HCT116 (cell line): ENCODE data around the gene SF1. TPM values are rescaled to one million over a fixed set of nuclear protein-coding genes. Genes with fewer than 3 reads are reported as not detected.

ENCODE experiments used
- ATAC-seq: fragments of 200-7000 bp; cut with Tn5 transposase; 2 replicates; pipeline ENCODE4 v1.9.1; 2020; ENCODE audit warnings: mild to moderate bottlenecking, moderate library complexity
- BruUV-seq: library from RNA; stranded (reverse); fragments of 400-500 nt; replicated peaks from 2 replicates; lab custom pipeline; 2021; lab: Mats Ljungman, UMichigan
- CTCF ChIA-PET: fragments of 300-600 bp; sonication (Branson Sonifier 250); formaldehyde crosslinking; loops from one replicate; lab custom pipeline; 2021; ENCODE audit warnings: antibody characterized with exemption; lab: Charles Lee
- POLR2A ChIA-PET: fragments of 300-600, 350-600 bp; sonication (Branson Sonifier 250); formaldehyde crosslinking; loops from one replicate; lab custom pipeline; 2021; ENCODE audit warnings: antibody characterized with exemption; lab: Charles Lee
- RAD21 ChIA-PET, 2 experiments: fragments of 300-600 bp; sonication (Branson Sonifier 250); formaldehyde crosslinking; loops; one replicate each; lab custom pipeline; 2023; ENCODE audit warnings: low total read pairs in 2 of 2; ENCODE audit not compliant: uncharacterized antibody in 2 of 2, unreplicated experiment in 2 of 2, low non-redundant PET in 1 of 2; lab: Charles Lee
- DNase-seq: peaks from one replicate; pipeline ENCODE4 v3.0.0-alpha.2; 2010; ENCODE audit warnings: low read depth, low spot score
- H2AFZ ChIP-seq: fragments of 200-600 bp; shearing (Covaris generic), sonication (generic); 2 replicates; pipeline ENCODE4 v1.6.1; 2017; ENCODE audit warnings: low read depth, mixed run types, mixed read lengths, antibody characterized with exemption, low read length; ENCODE audit not compliant: poor library complexity, severe bottlenecking
- H3K27ac ChIP-seq: 2 replicates; pipeline ENCODE4 v1.5.1; 2012; ENCODE audit warnings: low read depth, low read length
- H3K27me3 ChIP-seq: fragments of 200-600 bp; sonication (generic); 2 replicates; pipeline ENCODE4 v1.6.1; 2016; ENCODE audit warnings: mixed run types, low read length, mixed read lengths; ENCODE audit not compliant: insufficient read depth
- H3K36me3 ChIP-seq, 2 experiments: fragments of 200-500 bp in 1 of 2; fragments of 200-600 bp in 1 of 2; sonication (Bioruptor generic) in 1 of 2; sonication (generic) in 1 of 2; 2 replicates each; pipeline versions ENCODE4 v1.5.1 to v1.6.1; 2014 to 2016; ENCODE audit warnings: low read length in 2 of 2, inconsistent platforms in 1 of 2, mixed read lengths in 1 of 2, mixed run types in 1 of 2; ENCODE audit not compliant: insufficient read depth in 2 of 2, control insufficient read depth in 1 of 2
- H3K4me1 ChIP-seq, 2 experiments: fragments of 200-600 bp in 1 of 2; sonication (generic) in 1 of 2; 2 replicates each; pipeline versions ENCODE4 v1.5.1 to v1.6.1; 2012 to 2017; ENCODE audit warnings: low read length in 2 of 2, inconsistent platforms in 1 of 2, mild to moderate bottlenecking in 1 of 2, mixed read lengths in 1 of 2, mixed run types in 1 of 2, moderate library complexity in 1 of 2; ENCODE audit not compliant: insufficient read depth in 2 of 2, control insufficient read depth in 1 of 2
- H3K4me2 ChIP-seq: fragments of 200-600 bp; sonication (generic); 2 replicates; pipeline ENCODE4 v1.6.1; 2017; ENCODE audit warnings: mixed run types, low read length, mixed read lengths
- H3K4me3 ChIP-seq, 2 experiments: fragments of 200-600 bp in 1 of 2; sonication (generic) in 1 of 2; replicated peaks in 1 of 2; 2 replicates each; pipeline ENCODE4 v1.5.1; 2011 to 2016; ENCODE audit warnings: low read length in 2 of 2, control low read depth in 1 of 2, low read depth in 1 of 2, mild to moderate bottlenecking in 1 of 2, mixed read lengths in 1 of 2, mixed run types in 1 of 2
- H3K79me2 ChIP-seq: fragments of 200-600 bp; sonication (generic); 2 replicates; pipeline ENCODE4 v1.6.1; 2017; ENCODE audit warnings: mild to moderate bottlenecking, mixed run types, low read length, moderate library complexity, mixed read lengths; ENCODE audit not compliant: insufficient read depth
- H3K9ac ChIP-seq: fragments of 200-600 bp; sonication (generic); 2 replicates; pipeline ENCODE4 v1.6.1; 2016; ENCODE audit warnings: low read length, mixed read lengths
- H3K9me2 ChIP-seq: fragments of 200-600 bp; sonication (generic), shearing (Covaris generic); 2 replicates; pipeline ENCODE4 v1.6.1; 2017; ENCODE audit warnings: mixed run types, mild to moderate bottlenecking, moderate library complexity; ENCODE audit not compliant: insufficient read depth
- H3K9me3 ChIP-seq, 2 experiments: fragments of 200-500 bp in 1 of 2; fragments of 200-600 bp in 1 of 2; sonication (Bioruptor generic) in 1 of 2; sonication (generic) in 1 of 2; 2 replicates each; pipeline ENCODE4 v1.6.1; 2014 to 2017; ENCODE audit warnings: low read length in 2 of 2, mixed read lengths in 2 of 2, inconsistent platforms in 1 of 2, low read depth in 1 of 2, mild to moderate bottlenecking in 1 of 2, mixed run types in 1 of 2, moderate library complexity in 1 of 2; ENCODE audit not compliant: control insufficient read depth in 1 of 2, insufficient read depth in 1 of 2
- H4K20me1 ChIP-seq: fragments of 200-600 bp; sonication (generic), shearing (Covaris generic); 2 replicates; pipeline ENCODE4 v1.6.1; 2017; ENCODE audit warnings: mixed run types, mild to moderate bottlenecking, moderate library complexity; ENCODE audit not compliant: insufficient read depth
- ATF3 ChIP-seq: IDR thresholded peaks from 2 replicates; pipeline ENCODE4 v1.6.1; 2012
- CBX3 ChIP-seq: IDR thresholded peaks from 2 replicates; pipeline ENCODE4 v1.6.1; 2012; ENCODE audit warnings: low read depth
- CEBPB ChIP-seq: IDR thresholded peaks from 2 replicates; pipeline ENCODE4 v1.6.1; 2012; ENCODE audit warnings: low read depth
- EGR1 ChIP-seq: IDR thresholded peaks from 2 replicates; pipeline ENCODE4 v1.6.1; 2012; ENCODE audit warnings: low read depth
- ELF1 ChIP-seq: IDR thresholded peaks from 2 replicates; pipeline ENCODE4 v1.6.1; 2012; ENCODE audit warnings: low read depth, borderline replicate concordance
- EZH2 ChIP-seq: fragments of 200-600 bp; sonication (generic); IDR thresholded peaks from 2 replicates; pipeline ENCODE4 v1.6.1; 2017; ENCODE audit warnings: antibody characterized with exemption, mixed run types
- EZH2phosphoT487 ChIP-seq: fragments of 200-600 bp; IDR thresholded peaks from 2 replicates; pipeline ENCODE4 v1.6.1; 2018; ENCODE audit warnings: antibody characterized with exemption, borderline replicate concordance
- JUND ChIP-seq: IDR thresholded peaks from 2 replicates; pipeline ENCODE4 v1.6.1; 2012
- MAX ChIP-seq: IDR thresholded peaks from 2 replicates; pipeline ENCODE4 v1.6.1; 2012
- POLR2A ChIP-seq: IDR thresholded peaks from 2 replicates; pipeline ENCODE4 v1.7.0; 2011; ENCODE audit warnings: borderline replicate concordance; ENCODE audit not compliant: insufficient read depth, insufficient read length; ENCODE audit errors: extremely low read depth
- POLR2AphosphoS5 ChIP-seq: IDR thresholded peaks from 2 replicates; pipeline ENCODE4 v1.6.1; 2011; ENCODE audit warnings: mild to moderate bottlenecking, low read depth, low read length, moderate library complexity
- RAD21 ChIP-seq: IDR thresholded peaks from 2 replicates; pipeline ENCODE4 v1.6.1; 2012; ENCODE audit warnings: low read depth, mild to moderate bottlenecking
- SIN3A ChIP-seq: IDR thresholded peaks from 2 replicates; pipeline ENCODE4 v1.6.1; 2012; ENCODE audit warnings: low read depth
- SRF ChIP-seq: IDR thresholded peaks from 2 replicates; pipeline ENCODE4 v1.6.1; 2012; ENCODE audit warnings: low read depth
- TCF7L2 ChIP-seq: IDR thresholded peaks from 2 replicates; pipeline ENCODE4 v1.7.0; 2011; ENCODE audit warnings: borderline replicate concordance, inconsistent platforms; ENCODE audit not compliant: insufficient read depth, insufficient read length; ENCODE audit errors: extremely low read depth
- ZFX ChIP-seq: fragments of 450-650 bp; IDR thresholded peaks from 2 replicates; pipeline ENCODE4 v1.6.1; 2017
- ZNF274 ChIP-seq: fragments of 200-500 bp; sonication (Bioruptor generic); IDR thresholded peaks from 2 replicates; pipeline ENCODE4 v1.6.1; 2014; ENCODE audit warnings: mild to moderate bottlenecking, low read depth, low read length, inconsistent platforms
- intact Hi-C: fragments of 100-400 bp; cut with micrococcal nuclease; formaldehyde crosslinking; loops from 2 replicates; pipeline ENCODE4 v1.10.0; 2022
- total RNA-seq: library from RNA; stranded (reverse); gene quantifications from one replicate; pipeline ENCODE4 v1.2.1, GENCODE V29; 2021; ENCODE audit not compliant: unreplicated experiment
- TF ChIP-seq, protein P1 (sequence below), 3 experiments: fragments of 200-600 bp in 1 of 3; sonication (generic) in 1 of 3; IDR thresholded peaks in 2 of 3; conservative IDR thresholded peaks in 1 of 3; 2 replicates each; pipeline ENCODE4 v1.5.1; 2012 to 2017; ENCODE audit warnings: low read depth in 2 of 3, low read length in 2 of 3, antibody characterized with exemption in 1 of 3, borderline replicate concordance in 1 of 3, control low read depth in 1 of 3, mild to moderate bottlenecking in 1 of 3, mixed read lengths in 1 of 3, mixed run types in 1 of 3, moderate library complexity in 1 of 3; ENCODE audit not compliant: insufficient read depth in 1 of 3
- TF ChIP-seq, protein P2 (sequence below): IDR thresholded peaks from 2 replicates; pipeline ENCODE4 v1.6.1; 2011; ENCODE audit warnings: mild to moderate bottlenecking, low read length, moderate library complexity; ENCODE audit not compliant: insufficient replicate concordance; ENCODE audit errors: extremely low read depth

Gene SF1
- total RNA-seq, 1 experiment from 2014 or later, result 403 TPM

GRCh38 chr11:64788321-64789215 is 10.2 kb upstream of the SF1 start:
- ATAC-seq (no peak), DNase-seq (no peak)
- CTCF ChIA-PET, result interaction anchor here (0.6 to 1.6 kb wide), 10 partner anchors 10 to 339 kb away, joined by 3 to 13 read pairs (median 4); partner anchors contain the start of genes BATF2, CDC42BPG and SF1
- Histone ChIP-seq H3K9me2 (no peaks in the 10 kb centered on the region), H3K9me3 (no peaks in the 10 kb centered on the region), H3K4me1 (peaks cover 2 to 4% of the 10 kb centered on the region in 2 experiments; a peak in 2 of 4 replicates), H4K20me1 (no peaks in the 10 kb centered on the region), H3K36me3 (no peaks in the 10 kb centered on the region; a peak in 1 of 4 replicates), H3K27ac (no peak overlapping the region), H3K4me2 (no peak overlapping the region), H3K27me3 (no peaks in the 10 kb centered on the region), H3K4me3 (no peak overlapping the region), H2AFZ (no peak overlapping the region), H3K79me2 (no peaks in the 10 kb centered on the region), H3K9ac (no peak overlapping the region)
- POLR2A ChIA-PET, result interaction anchor here (2.0 kb wide), 1 partner anchor 10 kb away, joined by 9 read pairs; the partner anchor contains the start of gene SF1
- BruUV-seq, result no TSS peak
- intact Hi-C loops, result loop anchor here (5.0 kb wide), 3 partner anchors 54 to 329 kb away; partner anchors contain the start of genes CDC42BPG and ZNHIT2
- RAD21 ChIA-PET, result no interaction called here
- no peak for TF ChIP-seq CEBPB
- no peak for TF ChIP-seq SIN3A
- no peak for TF ChIP-seq ATF3
- no peak for TF ChIP-seq EZH2phosphoT487
- TF ChIP-seq ZNF274, result no peak
- TF ChIP-seq SRF, result no peak
- no peak for TF ChIP-seq TCF7L2
- no peak for TF ChIP-seq POLR2AphosphoS5
- TF ChIP-seq MAX, result no peak
- no peak for TF ChIP-seq ELF1
- TF ChIP-seq CBX3, result no peak
- TF ChIP-seq EZH2, result no peak
- no peak for TF ChIP-seq RAD21
- no peak for TF ChIP-seq ZFX
- TF ChIP-seq, protein P1, sequence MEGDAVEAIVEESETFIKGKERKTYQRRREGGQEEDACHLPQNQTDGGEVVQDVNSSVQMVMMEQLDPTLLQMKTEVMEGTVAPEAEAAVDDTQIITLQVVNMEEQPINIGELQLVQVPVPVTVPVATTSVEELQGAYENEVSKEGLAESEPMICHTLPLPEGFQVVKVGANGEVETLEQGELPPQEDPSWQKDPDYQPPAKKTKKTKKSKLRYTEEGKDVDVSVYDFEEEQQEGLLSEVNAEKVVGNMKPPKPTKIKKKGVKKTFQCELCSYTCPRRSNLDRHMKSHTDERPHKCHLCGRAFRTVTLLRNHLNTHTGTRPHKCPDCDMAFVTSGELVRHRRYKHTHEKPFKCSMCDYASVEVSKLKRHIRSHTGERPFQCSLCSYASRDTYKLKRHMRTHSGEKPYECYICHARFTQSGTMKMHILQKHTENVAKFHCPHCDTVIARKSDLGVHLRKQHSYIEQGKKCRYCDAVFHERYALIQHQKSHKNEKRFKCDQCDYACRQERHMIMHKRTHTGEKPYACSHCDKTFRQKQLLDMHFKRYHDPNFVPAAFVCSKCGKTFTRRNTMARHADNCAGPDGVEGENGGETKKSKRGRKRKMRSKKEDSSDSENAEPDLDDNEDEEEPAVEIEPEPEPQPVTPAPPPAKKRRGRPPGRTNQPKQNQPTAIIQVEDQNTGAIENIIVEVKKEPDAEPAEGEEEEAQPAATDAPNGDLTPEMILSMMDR (IDR thresholded peaks at IDR 0.05 in 2 of 3, conservative IDR thresholded peaks at IDR 0.05 in 1 of 3; ENCODE audit: borderline replicate concordance in 1 of 3, insufficient read depth in 1 of 3, low read depth in 2 of 3, low read length in 2 of 3), result no peak
- no peak for TF ChIP-seq POLR2A
- TF ChIP-seq, protein P2, sequence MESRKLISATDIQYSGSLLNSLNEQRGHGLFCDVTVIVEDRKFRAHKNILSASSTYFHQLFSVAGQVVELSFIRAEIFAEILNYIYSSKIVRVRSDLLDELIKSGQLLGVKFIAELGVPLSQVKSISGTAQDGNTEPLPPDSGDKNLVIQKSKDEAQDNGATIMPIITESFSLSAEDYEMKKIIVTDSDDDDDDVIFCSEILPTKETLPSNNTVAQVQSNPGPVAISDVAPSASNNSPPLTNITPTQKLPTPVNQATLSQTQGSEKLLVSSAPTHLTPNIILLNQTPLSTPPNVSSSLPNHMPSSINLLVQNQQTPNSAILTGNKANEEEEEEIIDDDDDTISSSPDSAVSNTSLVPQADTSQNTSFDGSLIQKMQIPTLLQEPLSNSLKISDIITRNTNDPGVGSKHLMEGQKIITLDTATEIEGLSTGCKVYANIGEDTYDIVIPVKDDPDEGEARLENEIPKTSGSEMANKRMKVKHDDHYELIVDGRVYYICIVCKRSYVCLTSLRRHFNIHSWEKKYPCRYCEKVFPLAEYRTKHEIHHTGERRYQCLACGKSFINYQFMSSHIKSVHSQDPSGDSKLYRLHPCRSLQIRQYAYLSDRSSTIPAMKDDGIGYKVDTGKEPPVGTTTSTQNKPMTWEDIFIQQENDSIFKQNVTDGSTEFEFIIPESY, result no peak
- TF ChIP-seq EGR1, result no peak
- no peak for TF ChIP-seq JUND
